Small intestine (tissue), 7 donors: ENCODE measurements around the gene BCAS1. TPM values are rescaled to one million over a fixed set of nuclear protein-coding genes. Genes with fewer than 3 reads are reported as not detected.
A peak's percentile ranks its signal among the peaks of the same experiment; 100 is the strongest.

Source experiments
- DNase-seq, 2 donors: peaks; one replicate each; pipeline versions ENCODE4 v3.0.0 to v3.0.0-alpha.2; 2013
- FAIRE-seq: peaks from 2 replicates; lab custom pipeline; 2012; peaks lifted over from hg19 to GRCh38; lab: Jason Lieb, UNC
- H3K27ac ChIP-seq, 3 donors: one replicate each; pipeline ENCODE4 v1.5.1; 2013; ENCODE audit warnings: low read length in 2 of 3, mild to moderate bottlenecking in 2 of 3, control low read depth in 1 of 3, inconsistent platforms in 1 of 3, low read depth in 1 of 3, moderate library complexity in 1 of 3
- H3K27me3 ChIP-seq, 3 donors: one replicate each; pipeline ENCODE4 v1.6.1; 2013; ENCODE audit warnings: low read length in 3 of 3, inconsistent platforms in 1 of 3; ENCODE audit not compliant: control insufficient read depth in 3 of 3, insufficient read depth in 3 of 3
- H3K36me3 ChIP-seq, 3 donors: one replicate each; pipeline ENCODE4 v1.6.1; 2013; ENCODE audit warnings: low read length in 3 of 3, inconsistent platforms in 1 of 3, low read depth in 1 of 3, mild to moderate bottlenecking in 1 of 3, moderate library complexity in 1 of 3; ENCODE audit not compliant: control insufficient read depth in 3 of 3, insufficient read depth in 2 of 3
- H3K4me1 ChIP-seq, 3 donors: one replicate each; pipeline ENCODE4 v1.6.1; 2013; ENCODE audit warnings: low read length in 2 of 3, inconsistent platforms in 1 of 3, low read depth in 1 of 3, mild to moderate bottlenecking in 1 of 3, moderate library complexity in 1 of 3; ENCODE audit not compliant: control insufficient read depth in 3 of 3, insufficient read depth in 2 of 3
- H3K4me3 ChIP-seq, 3 donors: one replicate each; pipeline ENCODE4 v1.5.1; 2013; ENCODE audit warnings: low read length in 3 of 3, control low read depth in 1 of 3, inconsistent platforms in 1 of 3, low read depth in 1 of 3, mild to moderate bottlenecking in 1 of 3, moderate library complexity in 1 of 3
- H3K9me3 ChIP-seq, 2 donors: one replicate each; pipeline ENCODE4 v1.6.1; 2013; ENCODE audit warnings: low read depth in 1 of 2, low read length in 1 of 2; ENCODE audit not compliant: control insufficient read depth in 2 of 2, insufficient read depth in 1 of 2
- WGBS, 3 donors: extraction: QIAGEN DNeasy Blood & Tissue Kit; methylation state at CpG; one replicate each; pipeline ENCODE4 v1.1.7; 2013; 5-methylcytosine and 5-hydroxymethylcytosine counted together
- polyA plus RNA-seq, 4 donors: library from polyadenylated mRNA; stranded (reverse) in 3 of 4; unstranded in 1 of 4; fragments of 200-250 nt in 3 of 4; fragments of 120-200 nt in 1 of 4; gene quantifications; one replicate each; pipeline versions ENCODE4 v1.2.1 to v1.2.3, GENCODE V29; 2013
- donor health status: healthy with polysubstance abuse.
- donor health status: control.
- donor health status: control.
- donor health status: Bipolar disorder and iron deficiency.
- donor health status: healthy.

BCAS1 gene
- polyA plus RNA-seq, 4 donors: 5.3 to 52.9 (median 30.8) TPM

- no peaks in the 10 kb centered on the region for H3K27me3 ChIP-seq
- no peak overlapping the region for H3K4me3 ChIP-seq
- 70 to 76% (median 75%) methylated on average over 3 of the region's 3 CpGs for WGBS, 3 donors
- H3K9me3 ChIP-seq: no peaks in the 10 kb centered on the region
- H3K4me1 ChIP-seq: peaks cover 0 to 8% (median 6%) of the 10 kb centered on the region in 3 donors
- H3K27ac ChIP-seq: peak overlapping the region in 1 of 3 donors; percentile 75
- DNase-seq: no peak
- no peak for FAIRE-seq
- H3K36me3 ChIP-seq: no peaks in the 10 kb centered on the region
Observed at GRCh38 chr20:53930651-53931504, 139.5 kb downstream of the BCAS1 start.

- Histone ChIP-seq H3K4me3 (no peak overlapping the region), H3K27ac (peak overlapping the region in 1 of 3 donors; percentile 84), H3K36me3 (no peaks in the 10 kb centered on the region), H3K9me3 (no peaks in the 10 kb centered on the region), H3K4me1 (peaks cover 0 to 8% (median 6%) of the 10 kb centered on the region in 3 donors), H3K27me3 (no peaks in the 10 kb centered on the region)
- FAIRE-seq (no peak), DNase-seq (no peak)
- 78 to 85% (median 78%) methylated on average over 6 of the region's 6 CpGs for WGBS, 3 donors
Observed at GRCh38 chr20:53929974-53930650, 140.3 kb downstream of the BCAS1 start.

DNA sequence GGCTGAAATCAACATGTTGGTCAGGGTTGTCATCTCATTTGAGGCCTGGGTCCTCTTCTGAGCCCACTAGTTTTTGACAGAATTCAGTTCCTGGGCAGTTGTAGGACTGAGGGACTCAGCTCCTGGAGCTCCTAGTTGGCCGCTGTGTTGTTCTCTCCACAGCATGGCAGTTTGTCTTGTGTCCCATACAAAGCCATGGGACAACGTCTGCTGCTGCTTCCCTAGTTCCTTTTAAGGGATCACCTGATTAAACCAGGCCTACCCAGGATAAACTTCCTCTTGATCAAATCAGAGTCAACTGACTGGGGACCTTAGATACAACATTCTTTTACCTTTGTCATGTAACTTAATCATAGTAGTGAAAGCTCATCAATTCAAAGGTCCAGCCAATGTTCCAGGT, 141.0 kb downstream of the BCAS1 start:
- Histone ChIP-seq H3K9me3 (no peaks in the 10 kb centered on the region), H3K36me3 (no peaks in the 10 kb centered on the region), H3K4me1 (peaks cover 0 to 6% (median 5%) of the 10 kb centered on the region in 3 donors), H3K4me3 (no peak overlapping the region), H3K27me3 (no peaks in the 10 kb centered on the region), H3K27ac (peak overlapping the region in 1 of 3 donors; percentile 84)
- 75 to 88% (median 84%) methylated on average over 2 of the region's 2 CpGs for WGBS, 3 donors
- FAIRE-seq (no peak), DNase-seq (no peak)

- H3K4me1 ChIP-seq: peaks cover 0 to 6% (median 3%) of the 10 kb centered on the region in 3 donors
- DNase-seq: no peak
- no peaks in the 10 kb centered on the region for H3K9me3 ChIP-seq
- H3K27me3 ChIP-seq: no peaks in the 10 kb centered on the region
- H3K36me3 ChIP-seq: no peaks in the 10 kb centered on the region
- H3K4me3 ChIP-seq: no peak overlapping the region
- no peak for FAIRE-seq
- 76 to 85% (median 83%) methylated on average over 7 of the region's 7 CpGs for WGBS, 3 donors
- H3K27ac ChIP-seq: no peak overlapping the region
Observed at GRCh38 chr20:53927990-53928389, 142.4 kb downstream of the BCAS1 start.

GRCh38 chr20:53926428-53927028, 143.9 kb downstream of the BCAS1 start:
- Histone ChIP-seq H3K9me3 (no peaks in the 10 kb centered on the region), H3K27me3 (no peaks in the 10 kb centered on the region), H3K36me3 (no peaks in the 10 kb centered on the region), H3K27ac (peak overlapping the region; percentile 7 to 72 (median 21)), H3K4me3 (no peak overlapping the region), H3K4me1 (peaks cover 0 to 6% (median 3%) of the 10 kb centered on the region in 3 donors)
- 29 to 38% (median 38%) methylated on average over 5 of the region's 5 CpGs for WGBS, 3 donors
- FAIRE-seq: no peak
- peak; percentile 75 to 79 for DNase-seq

- H3K4me1 ChIP-seq: peaks cover 0 to 6% (median 3%) of the 10 kb centered on the region in 3 donors
- FAIRE-seq (no peak), DNase-seq (no peak)
- 74 to 82% (median 77%) methylated on average over 12 of the region's 12 CpGs for WGBS, 3 donors
- H3K27me3 ChIP-seq: no peaks in the 10 kb centered on the region
- H3K9me3 ChIP-seq: no peaks in the 10 kb centered on the region
- H3K27ac ChIP-seq: peak overlapping the region in 2 of 3 donors; percentile 7 to 10
- H3K36me3 ChIP-seq: no peaks in the 10 kb centered on the region
- H3K4me3 ChIP-seq: no peak overlapping the region
Observed at GRCh38 chr20:53925651-53926401, 144.6 kb downstream of the BCAS1 start.

GRCh38 chr20:53923566-53924369, 146.6 kb downstream of the BCAS1 start:
- Histone ChIP-seq H3K4me3 (no peak overlapping the region), H3K27me3 (no peaks in the 10 kb centered on the region), H3K4me1 (peaks cover 0 to 6% (median 3%) of the 10 kb centered on the region in 3 donors), H3K27ac (no peak overlapping the region), H3K36me3 (no peaks in the 10 kb centered on the region), H3K9me3 (no peaks in the 10 kb centered on the region)
- no peak for FAIRE-seq
- DNase-seq: no peak
- 89 to 94% (median 93%) methylated on average over 7 of the region's 7 CpGs for WGBS, 3 donors
